IPS DF 6.9 (cell line): ENCODE results near the gene TXNL4A.
"Not testable (repeated sequence)": the region's sequence is repeated elsewhere in the genome, so short reads cannot be mapped to it uniquely, and the experiment has no call there.

Experiments used
- DNase-seq: peaks from one replicate; pipeline ENCODE4 v3.0.0-alpha.2; 2013; ENCODE audit warnings: low read depth, low spot score
- H3K27ac ChIP-seq: one replicate; pipeline ENCODE4 v1.5.1; 2013; ENCODE audit warnings: low read length, control low read depth
- H3K27me3 ChIP-seq: 2 replicates; pipeline ENCODE4 v1.6.1; 2013; ENCODE audit warnings: mild to moderate bottlenecking, low read length; ENCODE audit not compliant: control insufficient read depth, insufficient read depth
- H3K36me3 ChIP-seq: 2 replicates; pipeline ENCODE4 v1.6.1; 2013; ENCODE audit warnings: low read length; ENCODE audit not compliant: control insufficient read depth, insufficient read depth
- H3K4me1 ChIP-seq: 2 replicates; pipeline ENCODE4 v1.6.1; 2013; ENCODE audit warnings: low read length; ENCODE audit not compliant: control insufficient read depth, insufficient read depth
- H3K4me3 ChIP-seq: 2 replicates; pipeline ENCODE4 v1.5.1; 2013; ENCODE audit warnings: mild to moderate bottlenecking, low read length
- H3K9me3 ChIP-seq: 2 replicates; pipeline ENCODE4 v1.6.1; 2013; ENCODE audit warnings: low read length, inconsistent platforms; ENCODE audit not compliant: control insufficient read depth, insufficient read depth
- WGBS: extraction: QIAGEN DNeasy Blood & Tissue Kit; methylation state at CpG from one replicate; pipeline ENCODE4 v1.1.7; 2013; ENCODE audit warnings: mixed read lengths, missing lambda C conversion rate; ENCODE audit not compliant: insufficient read length, insufficient coverage; 5-methylcytosine and 5-hydroxymethylcytosine counted together

The TXNL4A gene

GRCh38 chr18:79999701-80000100, 11.3 kb upstream of the TXNL4A start:
- not testable (repeated sequence) for H3K27me3 ChIP-seq, H3K27ac ChIP-seq, H3K4me3 ChIP-seq, H3K9me3 ChIP-seq, H3K36me3 ChIP-seq, H3K4me1 ChIP-seq, DNase-seq
- WGBS, result no CpG with 5 or more reads among the region's 2 CpGs

- H3K36me3 ChIP-seq, result no peaks in the 10 kb centered on the region; the same call in 1 of the 2 replicates
- H3K9me3 ChIP-seq, result no peaks in the 10 kb centered on the region
- no peaks in the 10 kb centered on the region; the same call in 1 of the 2 replicates for H3K4me1 ChIP-seq
- no CpG with 5 or more reads among the region's 2 CpGs for WGBS
- H3K27me3 ChIP-seq, result no peaks in the 10 kb centered on the region
- no peak overlapping the region for H3K4me3 ChIP-seq
- no peak overlapping the region for H3K27ac ChIP-seq
- no peak for DNase-seq
Observed at GRCh38 chr18:79991494-79991893, 3.1 kb upstream of the TXNL4A start.

GRCh38 chr18:79989195-79989497, 783 bp upstream of the TXNL4A start:
- no CpG with 5 or more reads among the region's 14 CpGs for WGBS
- no peak for DNase-seq
- Histone ChIP-seq H3K27ac (no peak overlapping the region), H3K36me3 (peaks cover 2% of the 10 kb centered on the region; the same call in 1 of the 2 replicates), H3K27me3 (no peaks in the 10 kb centered on the region), H3K4me3 (peak overlapping the region; percentile 6; the same call in 1 of the 2 replicates), H3K4me1 (no peaks in the 10 kb centered on the region; the same call in 1 of the 2 replicates), H3K9me3 (no peaks in the 10 kb centered on the region)

- H3K9me3 ChIP-seq, result no peaks in the 10 kb centered on the region
Observed at GRCh38 chr18:79988071-79988450, 302 bp downstream of the TXNL4A start.

GRCh38 chr18:79987566-79987965, 797 bp downstream of the TXNL4A start:
- no peak for DNase-seq

More at GRCh38 chr18:79988071-79988450, 302 bp downstream of the TXNL4A start:
- Histone ChIP-seq H3K4me3 (peak overlapping the region; percentile 90), H3K27me3 (no peaks in the 10 kb centered on the region), H3K36me3 (peaks cover 2% of the 10 kb centered on the region; the same call in 1 of the 2 replicates), H3K27ac (no peak overlapping the region), H3K4me1 (no peaks in the 10 kb centered on the region)
- no CpG with 5 or more reads among the region's 48 CpGs for WGBS
- DNase-seq, result no peak

GRCh38 chr18:79986726-79987125, 1.6 kb downstream of the TXNL4A start:
- Histone ChIP-seq H3K27me3 (no peaks in the 10 kb centered on the region), H3K27ac (no peak overlapping the region), H3K36me3 (peaks cover 2% of the 10 kb centered on the region; the same call in 1 of the 2 replicates), H3K4me3 (no peak overlapping the region), H3K9me3 (no peaks in the 10 kb centered on the region), H3K4me1 (no peaks in the 10 kb centered on the region)
- DNase-seq, result no peak
- WGBS, result no CpG with 5 or more reads among the region's 7 CpGs

More at GRCh38 chr18:79987566-79987965, 797 bp downstream of the TXNL4A start:
- H3K4me3 ChIP-seq, result peak overlapping the region; percentile 90; the same call in 1 of the 2 replicates
- peaks cover 2% of the 10 kb centered on the region; the same call in 1 of the 2 replicates for H3K36me3 ChIP-seq
- no peaks in the 10 kb centered on the region for H3K4me1 ChIP-seq
- H3K27me3 ChIP-seq, result no peaks in the 10 kb centered on the region
- H3K27ac ChIP-seq, result no peak overlapping the region
- WGBS, result no CpG with 5 or more reads among the region's 6 CpGs
- no peaks in the 10 kb centered on the region for H3K9me3 ChIP-seq

GRCh38 chr18:79985172-79985571, 3.2 kb downstream of the TXNL4A start:
- Histone ChIP-seq H3K4me3 (no peak overlapping the region), H3K9me3 (no peaks in the 10 kb centered on the region), H3K27ac (no peak overlapping the region), H3K4me1 (no peaks in the 10 kb centered on the region), H3K27me3 (no peaks in the 10 kb centered on the region), H3K36me3 (peaks cover 2% of the 10 kb centered on the region; the same call in 1 of the 2 replicates)
- DNase-seq, result no peak
- WGBS, result no CpG with 5 or more reads among the region's 12 CpGs

GRCh38 chr18:79983793-79984192, 4.6 kb downstream of the TXNL4A start:
- Histone ChIP-seq H3K27me3 (no peaks in the 10 kb centered on the region), H3K9me3 (no peaks in the 10 kb centered on the region), H3K4me3 (no peak overlapping the region), H3K27ac (no peak overlapping the region), H3K36me3 (peaks cover 6% of the 10 kb centered on the region; the same call in 1 of the 2 replicates), H3K4me1 (no peaks in the 10 kb centered on the region)
- no CpG with 5 or more reads among the region's 7 CpGs for WGBS
- no peak for DNase-seq

- Histone ChIP-seq H3K36me3 (peaks cover 6% of the 10 kb centered on the region; the same call in 1 of the 2 replicates), H3K27ac (no peak overlapping the region), H3K9me3 (no peaks in the 10 kb centered on the region), H3K4me1 (no peaks in the 10 kb centered on the region), H3K4me3 (no peak overlapping the region), H3K27me3 (no peaks in the 10 kb centered on the region)
- no peak for DNase-seq
- whole genome bisulfite sequencing, result no CpG with 5 or more reads among the region's 4 CpGs
Observed at GRCh38 chr18:79983253-79983652, 5.1 kb downstream of the TXNL4A start.

GRCh38 chr18:79982736-79983135, 5.6 kb downstream of the TXNL4A start:
- no CpG with 5 or more reads among the region's 6 CpGs for WGBS
- Histone ChIP-seq H3K27me3 (no peaks in the 10 kb centered on the region), H3K4me3 (no peak overlapping the region), H3K4me1 (no peaks in the 10 kb centered on the region), H3K9me3 (no peaks in the 10 kb centered on the region), H3K36me3 (peaks cover 6% of the 10 kb centered on the region; the same call in 1 of the 2 replicates), H3K27ac (no peak overlapping the region)
- no peak for DNase-seq

GRCh38 chr18:79980585-79980984, 7.8 kb downstream of the TXNL4A start:
- Histone ChIP-seq H3K27me3 (no peaks in the 10 kb centered on the region), H3K36me3 (peaks cover 11% of the 10 kb centered on the region), H3K27ac (no peak overlapping the region), H3K9me3 (no peaks in the 10 kb centered on the region), H3K4me1 (no peaks in the 10 kb centered on the region; the same call in 1 of the 2 replicates), H3K4me3 (no peak overlapping the region)
- DNase-seq, result no peak
- WGBS, result no CpG with 5 or more reads among the region's 13 CpGs
